Uterus (tissue), 2 donors: Measurements from ENCODE around the gene TMEM106C.
A peak's percentile ranks its signal among the peaks of the same experiment; 100 is the strongest.

Experiments used
- CTCF ChIP-seq, 4 experiments: fragments of 200-600 bp in 2 of 4; fragments of 450-650 bp in 2 of 4; sonication (generic) in 2 of 4; IDR thresholded peaks; one replicate each; pipeline ENCODE4 v1.5.1; 2016 to 2019; ENCODE audit warnings: antibody characterized with exemption in 4 of 4, mild to moderate bottlenecking in 2 of 4, moderate library complexity in 1 of 4
- POLR2A ChIP-seq, 2 donors: fragments of 450-650 bp; IDR thresholded peaks; one replicate each; pipeline ENCODE4 v1.6.1; 2016; ENCODE audit warnings: antibody characterized with exemption in 2 of 2, mild to moderate bottlenecking in 1 of 2, moderate library complexity in 1 of 2

- peak in 1 of 4 experiments; percentile 10 for TF ChIP-seq CTCF (IDR thresholded peaks at IDR 0.05)
- TF ChIP-seq POLR2A (IDR thresholded peaks at IDR 0.05): no peak
Observed at GRCh38 chr12:47941871-47942613, 21.4 kb upstream of the TMEM106C start.
